HEK293T (cell line): ENCODE data around the gene CGB1.

Source experiments
- CTCF ChIA-PET: fragments of 350-600 bp; formaldehyde crosslinking; extraction: SDS; loops from one replicate; lab custom pipeline; 2021; ENCODE audit warnings: antibody characterized with exemption, inconsistent platforms; lab: Yijun Ruan, JAX
- POLR2A ChIA-PET: fragments of 350-600 bp; formaldehyde crosslinking; extraction: SDS; loops from one replicate; lab custom pipeline; 2020; ENCODE audit warnings: antibody characterized with exemption, inconsistent platforms; lab: Yijun Ruan, JAX
- DNase-seq: peaks from one replicate; pipeline ENCODE4 v3.0.0; 2012; ENCODE audit warnings: mixed read lengths; ENCODE audit errors: extremely low spot score
- ARNT ChIP-seq: fragments of 450-650 bp; IDR thresholded peaks from 2 replicates; pipeline ENCODE4 v1.6.1; 2017; ENCODE audit warnings: mild to moderate bottlenecking
- BHLHE40 ChIP-seq: fragments of 450-650 bp; IDR thresholded peaks from 2 replicates; pipeline ENCODE4 v1.6.1; 2016; ENCODE audit warnings: mild to moderate bottlenecking, moderate library complexity, borderline replicate concordance
- CTBP1 ChIP-seq: fragments of 450-650 bp; IDR thresholded peaks from 2 replicates; pipeline ENCODE4 v1.6.1; 2016; ENCODE audit warnings: borderline replicate concordance
- ELF4 ChIP-seq: fragments of 450-650 bp; IDR thresholded peaks from 2 replicates; pipeline ENCODE4 v1.6.1; 2017; ENCODE audit warnings: antibody characterized with exemption
- FOXA1 ChIP-seq: fragments of 450-650 bp; IDR thresholded peaks from 2 replicates; pipeline ENCODE4 v1.6.1; 2016; ENCODE audit warnings: mild to moderate bottlenecking
- FOXK2 ChIP-seq: fragments of 450-650 bp; IDR thresholded peaks from 2 replicates; pipeline ENCODE4 v1.6.1; 2016; ENCODE audit warnings: mild to moderate bottlenecking
- FOXM1 ChIP-seq: fragments of 450-650 bp; IDR thresholded peaks from 2 replicates; pipeline ENCODE4 v1.6.1; 2017; ENCODE audit warnings: mild to moderate bottlenecking, borderline replicate concordance
- HDGF ChIP-seq: fragments of 450-650 bp; IDR thresholded peaks from 2 replicates; pipeline ENCODE4 v1.6.1; 2017; ENCODE audit warnings: antibody characterized with exemption, borderline replicate concordance
- L3MBTL2 ChIP-seq: fragments of 450-650 bp; conservative IDR thresholded peaks from 2 replicates; pipeline ENCODE4 v1.6.1; 2016; ENCODE audit warnings: mild to moderate bottlenecking
- LEF1 ChIP-seq: fragments of 450-650 bp; IDR thresholded peaks from 2 replicates; pipeline ENCODE4 v1.6.1; 2017; ENCODE audit warnings: mild to moderate bottlenecking, borderline replicate concordance
- NFRKB ChIP-seq: fragments of 450-650 bp; IDR thresholded peaks from 2 replicates; pipeline ENCODE4 v1.6.1; 2016; ENCODE audit warnings: mild to moderate bottlenecking, moderate library complexity
- SP1 ChIP-seq: fragments of 450-650 bp; IDR thresholded peaks from 2 replicates; pipeline ENCODE4 v1.6.1; 2017
- SUZ12 ChIP-seq: fragments of 450-650 bp; IDR thresholded peaks from 2 replicates; pipeline ENCODE4 v1.6.1; 2016; ENCODE audit warnings: mild to moderate bottlenecking
- TARDBP ChIP-seq: fragments of 450-650 bp; IDR thresholded peaks from 2 replicates; pipeline ENCODE4 v1.6.1; 2016
- ZNF384 ChIP-seq: fragments of 450-650 bp; IDR thresholded peaks from 2 replicates; pipeline ENCODE4 v1.6.1; 2016
- TF ChIP-seq, protein P1 (sequence below): fragments of 450-650 bp; IDR thresholded peaks from 2 replicates; pipeline ENCODE4 v1.6.1; 2016

Gene CGB1

DNA sequence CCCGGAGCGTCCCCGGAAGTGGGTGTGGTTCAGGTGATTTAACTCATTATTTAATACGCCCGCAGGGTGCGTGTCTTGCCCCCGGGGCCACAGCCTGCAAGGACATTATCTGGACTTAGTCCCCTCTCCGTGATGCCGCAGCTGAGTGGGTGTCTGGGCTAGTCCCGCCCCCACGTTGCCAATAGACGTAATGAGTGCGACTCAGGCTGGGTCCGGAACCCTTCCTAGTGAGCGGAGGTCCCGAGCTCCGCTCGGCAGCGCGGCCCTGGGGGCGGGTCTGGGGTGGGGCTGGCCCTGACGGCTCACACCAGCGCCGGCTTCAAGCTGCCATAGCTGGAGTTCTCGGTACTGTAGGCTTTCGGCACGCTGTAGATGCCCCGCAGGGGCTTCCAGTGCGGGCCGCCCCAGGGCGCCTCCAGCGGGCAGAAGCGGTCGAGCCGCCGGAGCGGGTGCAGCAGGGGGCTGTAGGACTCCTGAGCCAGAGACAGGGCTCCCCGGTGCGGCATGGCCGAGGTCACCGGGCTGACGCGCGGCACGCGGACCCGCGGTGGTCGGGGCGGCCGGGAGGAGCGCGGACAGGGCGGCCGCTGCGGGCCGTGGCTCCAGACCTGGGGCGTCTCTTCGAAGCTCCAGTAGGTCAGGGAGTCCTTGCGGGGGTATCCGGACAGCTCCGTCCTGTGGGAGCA lies 18.9 kb downstream of the CGB1 start:
- ChIA-PET POLR2A (interaction anchor here (0.6 kb wide), 1 partner anchor 908 kb away, joined by 3 read pairs; no protein-coding TSS in a partner anchor), CTCF (interaction anchor here (0.7 to 1.3 kb wide), 2 partner anchors 10 to 24 kb away, joined by 3 to 5 read pairs; partner anchors contain the start of genes GYS1 and RUVBL2)
- TF ChIP-seq SP1 (no peak), ZNF384 (no peak), NFRKB (no peak), HDGF (no peak), BHLHE40 (no peak), FOXA1 (no peak), SUZ12 (no peak), L3MBTL2 (0 out of 2 replicates have a peak, but pooled peaks have one; percentile 8), LEF1 (peak; percentile 33; the same call in 1 of the 2 replicates), FOXK2 (no peak), ARNT (no peak), TARDBP (no peak), FOXM1 (no peak), CTBP1 (no peak), ELF4 (no peak)
- TF ChIP-seq, protein P1, sequence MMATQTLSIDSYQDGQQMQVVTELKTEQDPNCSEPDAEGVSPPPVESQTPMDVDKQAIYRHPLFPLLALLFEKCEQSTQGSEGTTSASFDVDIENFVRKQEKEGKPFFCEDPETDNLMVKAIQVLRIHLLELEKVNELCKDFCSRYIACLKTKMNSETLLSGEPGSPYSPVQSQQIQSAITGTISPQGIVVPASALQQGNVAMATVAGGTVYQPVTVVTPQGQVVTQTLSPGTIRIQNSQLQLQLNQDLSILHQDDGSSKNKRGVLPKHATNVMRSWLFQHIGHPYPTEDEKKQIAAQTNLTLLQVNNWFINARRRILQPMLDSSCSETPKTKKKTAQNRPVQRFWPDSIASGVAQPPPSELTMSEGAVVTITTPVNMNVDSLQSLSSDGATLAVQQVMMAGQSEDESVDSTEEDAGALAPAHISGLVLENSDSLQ, result no peak
- DNase-seq, result peak; percentile 69

DNA sequence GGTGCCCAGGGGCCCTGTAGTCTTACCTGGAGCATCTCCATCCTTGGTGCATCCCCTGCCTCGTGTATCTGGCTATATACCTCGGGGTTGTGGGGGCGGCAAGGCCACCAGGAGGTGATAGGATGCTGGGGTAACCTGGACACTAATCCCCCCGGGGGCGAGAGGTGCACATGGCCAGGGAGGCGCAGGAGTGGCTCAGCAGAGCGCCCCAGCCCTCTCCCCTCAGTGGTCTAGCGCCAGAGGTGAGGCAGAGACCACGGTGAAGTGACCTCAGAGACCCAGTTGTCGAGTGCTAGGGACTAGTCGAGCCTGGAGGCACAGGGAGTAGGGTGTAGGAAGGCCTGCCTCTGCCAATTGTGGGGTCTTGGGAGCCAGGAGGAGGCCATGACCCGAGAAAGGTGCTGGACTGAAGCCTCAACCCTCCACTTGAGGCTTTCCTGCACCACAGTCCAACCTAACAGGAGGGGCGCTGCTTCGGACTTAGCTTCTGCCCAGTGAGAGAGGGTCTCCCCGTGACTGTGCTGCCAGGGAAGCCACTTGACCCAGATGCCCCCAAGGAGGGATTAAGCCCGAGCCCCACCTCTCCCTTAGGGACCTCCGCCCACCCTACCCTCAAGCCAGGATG lies 19.5 kb downstream of the CGB1 start, which contains the start of gene LHB:
LHB (minus strand) TSS at position 51 of the 625 bp plus-strand sequence; CDS start at position 41, 10 bp downstream.
- ChIA-PET POLR2A (interaction anchor here (0.6 kb wide), 1 partner anchor 907 kb away, joined by 3 read pairs; no protein-coding TSS in a partner anchor), CTCF (interaction anchor here (0.7 to 1.3 kb wide), 2 partner anchors 9 to 24 kb away, joined by 3 to 5 read pairs; partner anchors contain the start of genes GYS1 and RUVBL2)
- DNase-seq, result no peak
- TF ChIP-seq BHLHE40 (no peak), FOXA1 (no peak), NFRKB (no peak), TARDBP (no peak), FOXM1 (no peak), LEF1 (no peak), SUZ12 (no peak), ZNF384 (no peak), ARNT (no peak), HDGF (no peak), CTBP1 (no peak), SP1 (no peak), ELF4 (no peak), L3MBTL2 (no peak), FOXK2 (no peak)
- TF ChIP-seq, protein P1, result no peak

DNA sequence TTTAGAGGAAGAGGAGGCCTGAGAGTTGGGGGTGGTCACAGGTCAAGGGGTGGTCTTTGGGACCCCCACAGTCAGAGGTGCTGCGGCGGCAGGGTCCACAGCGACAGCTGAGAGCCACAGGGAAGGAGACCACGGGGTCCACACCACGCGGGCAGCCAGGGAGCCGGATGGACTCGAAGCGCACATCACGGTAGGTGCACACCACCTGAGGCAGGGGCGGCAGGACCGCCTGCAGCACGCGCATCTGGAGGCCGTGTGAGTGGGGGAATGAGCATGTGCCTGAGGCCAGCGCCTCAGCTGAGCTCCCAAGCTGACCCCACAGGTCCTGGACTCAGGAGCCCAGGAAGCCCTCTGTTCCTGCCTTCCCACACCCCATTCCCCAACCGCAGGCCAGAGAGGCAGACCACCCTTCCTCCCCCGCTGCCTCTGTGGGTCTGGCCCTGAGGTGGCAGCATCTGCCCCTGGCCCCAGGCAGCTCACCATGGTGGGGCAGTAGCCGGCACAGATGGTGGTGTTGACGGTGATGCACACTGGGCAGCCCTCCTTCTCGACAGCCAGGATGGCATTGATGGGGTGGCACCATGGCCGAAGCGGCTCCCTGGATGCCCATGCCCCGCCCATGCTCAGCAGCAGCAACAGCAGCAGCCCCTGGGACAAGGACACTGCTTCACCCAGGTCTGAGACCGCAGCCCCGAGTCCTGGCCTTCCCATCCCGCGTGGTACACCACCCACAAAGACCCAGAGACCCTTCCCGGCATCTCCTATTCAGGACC lies 20.4 kb downstream of the CGB1 start:
- DNase-seq, result no peak
- TF ChIP-seq SP1 (no peak), L3MBTL2 (no peak), NFRKB (no peak), HDGF (no peak), TARDBP (no peak), CTBP1 (no peak), FOXA1 (no peak)
- CTCF ChIA-PET, result interaction anchor here (0.6 kb wide), 1 partner anchor 57 kb away, joined by 3 read pairs; the partner anchor contains the start of gene KCNA7
- POLR2A ChIA-PET, result no interaction called here

DNA sequence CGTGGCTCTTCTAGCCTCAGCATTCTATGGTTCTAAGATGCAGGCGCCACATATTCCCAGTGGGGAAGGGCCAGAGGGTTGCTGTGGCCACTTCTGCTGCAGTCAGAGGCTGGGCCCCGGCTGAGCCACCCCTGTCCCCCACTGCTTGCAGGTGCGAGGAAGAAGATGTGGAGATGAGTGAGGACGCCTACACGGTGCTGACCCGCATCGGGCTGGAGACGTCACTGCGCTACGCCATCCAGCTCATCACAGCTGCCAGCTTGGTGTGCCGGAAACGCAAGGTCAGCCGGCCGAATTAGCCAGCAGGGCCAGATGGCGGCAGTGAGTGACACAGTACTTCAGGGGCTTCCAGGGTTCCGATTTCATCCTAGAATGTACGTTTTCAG lies 21.8 kb downstream of the CGB1 start:
- ChIA-PET CTCF (no interaction called here), POLR2A (no interaction called here)
- no peak for DNase-seq
- no peak for TF ChIP-seq FOXK2

DNA sequence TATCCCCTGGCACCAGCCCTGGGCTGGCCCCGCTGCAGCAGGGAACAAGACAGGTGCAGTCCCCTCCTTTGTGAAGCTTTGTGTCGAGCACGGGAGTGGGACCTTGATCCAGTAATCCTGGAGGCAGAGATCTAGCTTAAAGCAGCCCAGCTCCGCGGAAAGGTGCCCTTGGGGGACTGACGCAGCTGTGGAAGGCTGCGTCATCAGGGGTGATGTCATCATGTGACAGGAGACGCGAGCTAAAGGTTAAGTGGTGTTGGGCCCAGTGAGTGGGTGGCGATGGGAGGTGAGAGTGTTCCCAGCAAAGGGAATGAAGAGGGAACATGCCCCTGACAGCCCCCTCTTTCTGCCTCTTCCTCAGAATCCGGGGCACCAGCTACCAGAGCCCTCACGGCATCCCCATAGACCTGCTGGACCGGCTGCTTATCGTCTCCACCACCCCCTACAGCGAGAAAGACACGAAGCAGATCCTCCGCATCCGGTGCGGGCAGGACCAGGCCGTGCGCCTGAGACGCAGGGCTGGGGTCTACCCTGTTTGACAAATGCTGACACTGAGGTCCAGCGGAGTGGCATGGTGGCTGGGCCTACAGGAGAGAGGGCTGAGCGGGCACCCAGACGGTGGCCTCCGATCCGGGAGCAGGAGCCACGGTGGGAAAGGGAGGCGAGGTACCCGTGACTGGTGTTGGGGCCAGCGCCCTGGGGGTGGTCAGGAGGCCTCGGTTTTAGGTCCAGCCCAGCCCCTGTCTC lies 22.4 kb downstream of the CGB1 start:
- POLR2A ChIA-PET, result no interaction called here
- DNase-seq, result no peak
- CTCF ChIA-PET, result interaction anchor here (1.5 kb wide), 1 partner anchor 14 kb away, joined by 7 read pairs; no protein-coding TSS in a partner anchor
- no peak for TF ChIP-seq BHLHE40
- TF ChIP-seq ARNT, result no peak
- no peak for TF ChIP-seq SUZ12
- TF ChIP-seq NFRKB, result no peak
- TF ChIP-seq HDGF, result no peak
- no peak for TF ChIP-seq FOXA1
- no peak for TF ChIP-seq FOXM1
- no peak for TF ChIP-seq FOXK2
- TF ChIP-seq LEF1, result no peak
